Ascending aorta (tissue), 2 donors: ENCODE results near the gene BZW1. TPM values are rescaled to one million over a fixed set of nuclear protein-coding genes. Genes with fewer than 3 reads are reported as not detected.
"Not testable (repeated sequence)": the region's sequence is repeated elsewhere in the genome, so short reads cannot be mapped to it uniquely, and the experiment has no call there.

Experiments
- DNase-seq, 2 donors: peaks; one replicate each; pipeline ENCODE4 v3.0.0-alpha.2; 2019; ENCODE audit warnings: low spot score in 2 of 2
- H3K27ac ChIP-seq, 2 donors: fragments of 200-600 bp; sonication (generic); one replicate each; pipeline ENCODE4 v1.5.1; 2016 to 2017; ENCODE audit warnings: mild to moderate bottlenecking in 1 of 2
- H3K27me3 ChIP-seq: fragments of 200-600 bp; sonication (generic); one replicate; pipeline ENCODE4 v1.5.1; 2017
- H3K36me3 ChIP-seq, 2 donors: fragments of 200-600 bp; sonication (generic); one replicate each; pipeline ENCODE4 v1.5.1; 2016
- H3K4me1 ChIP-seq, 2 donors: fragments of 200-600 bp; sonication (generic); one replicate each; pipeline ENCODE4 v1.5.1; 2016 to 2017; ENCODE audit warnings: mild to moderate bottlenecking in 1 of 2
- H3K4me3 ChIP-seq, 2 donors: fragments of 200-600 bp; sonication (generic); one replicate each; pipeline ENCODE4 v1.5.1; 2016 to 2017; ENCODE audit warnings: mild to moderate bottlenecking in 1 of 2
- H3K9me3 ChIP-seq, 2 donors: fragments of 200-600 bp; sonication (generic); one replicate each; pipeline ENCODE4 v1.5.1; 2016
- CTCF ChIP-seq, 3 experiments: fragments of 200-600 bp in 2 of 3; fragments of 450-650 bp in 1 of 3; sonication (generic) in 2 of 3; IDR thresholded peaks; one replicate each; pipeline ENCODE4 v1.5.1; 2016 to 2019; ENCODE audit warnings: antibody characterized with exemption in 3 of 3, mild to moderate bottlenecking in 1 of 3, moderate library complexity in 1 of 3
- intact Hi-C: fragments of 100-400 bp; cut with DNase I; formaldehyde crosslinking; loops from one replicate; pipeline ENCODE4 v1.15.1; 2023
- total RNA-seq: library from RNA; depleted of rRNA; stranded (reverse); fragments of >200 nt; gene quantifications from one replicate; pipeline ENCODE4 v1.1.0, GENCODE V29; 2016

Gene BZW1
- total RNA-seq, 1 donor from 2014 or later: 85.4 TPM

GRCh38 chr2:200812122-200813022 lies 662 bp downstream of the BZW1 start:
- peak overlapping the region; percentile 81 to 97 for H3K4me3 ChIP-seq
- H3K27me3 ChIP-seq: no peaks in the 10 kb centered on the region
- peak overlapping the region; percentile 98 for H3K27ac ChIP-seq
- H3K4me1 ChIP-seq: peaks cover 6 to 37% of the 10 kb centered on the region in 2 donors
- H3K36me3 ChIP-seq: peaks cover 34 to 39% of the 10 kb centered on the region in 2 donors
- intact Hi-C loops: loop anchor here (1.0 to 10.0 kb wide), 2 partner anchors 99 to 228 kb away; partner anchors contain the start of gene AOX1
- peak; percentile 67 to 81 (median 76) for TF ChIP-seq CTCF (IDR thresholded peaks at IDR 0.05)
- no peaks in the 10 kb centered on the region for H3K9me3 ChIP-seq
- peak; percentile 30 to 89 for DNase-seq

GRCh38 chr2:200814276-200814815 lies 2.6 kb downstream of the BZW1 start:
- DNase-seq: no peak
- Histone ChIP-seq H3K4me1 (peaks cover 6 to 37% of the 10 kb centered on the region in 2 donors), H3K27ac (no peak overlapping the region), H3K4me3 (peak overlapping the region; percentile 1 to 97), H3K9me3 (no peaks in the 10 kb centered on the region), H3K27me3 (no peaks in the 10 kb centered on the region), H3K36me3 (peaks cover 53 to 59% of the 10 kb centered on the region in 2 donors)
- TF ChIP-seq CTCF (IDR thresholded peaks at IDR 0.05): no peak
- intact Hi-C loops: loop anchor here (10.0 kb wide), 1 partner anchor 230 kb away; the partner anchor contains the start of gene AOX1

- H3K9me3 ChIP-seq: no peaks in the 10 kb centered on the region
- intact Hi-C loops: loop anchor here (10.0 kb wide), 1 partner anchor 230 kb away; the partner anchor contains the start of gene AOX1
- DNase-seq: no peak
- H3K36me3 ChIP-seq: peaks cover 59 to 65% of the 10 kb centered on the region in 2 donors
- H3K27me3 ChIP-seq: no peaks in the 10 kb centered on the region
- no peak overlapping the region for H3K27ac ChIP-seq
- peaks cover 6 to 32% of the 10 kb centered on the region in 2 donors for H3K4me1 ChIP-seq
- H3K4me3 ChIP-seq: no peak overlapping the region
- TF ChIP-seq CTCF (IDR thresholded peaks at IDR 0.05): no peak
Measured at GRCh38 chr2:200814917-200815316, 3.2 kb downstream of the BZW1 start.

- H3K27ac ChIP-seq, H3K9me3 ChIP-seq: not testable (repeated sequence)
Measured at GRCh38 chr2:200818732-200819131, 7.0 kb downstream of the BZW1 start.

GRCh38 chr2:200820573-200821234 lies 9.0 kb downstream of the BZW1 start:
- Histone ChIP-seq H3K27ac (no peak overlapping the region), H3K4me1 (peaks cover 0 to 1% of the 10 kb centered on the region in 2 donors), H3K9me3 (no peaks in the 10 kb centered on the region), H3K27me3 (no peaks in the 10 kb centered on the region), H3K4me3 (no peak overlapping the region), H3K36me3 (peaks cover 68 to 74% of the 10 kb centered on the region in 2 donors)
- no peak for TF ChIP-seq CTCF (IDR thresholded peaks at IDR 0.05)
- DNase-seq: no peak
- intact Hi-C loops: no loop called here

More at GRCh38 chr2:200818732-200819131, 7.0 kb downstream of the BZW1 start:
- peaks cover 3 to 17% of the 10 kb centered on the region in 2 donors for H3K4me1 ChIP-seq
- intact Hi-C loops: loop anchor here (10.0 kb wide), 1 partner anchor 234 kb away; the partner anchor contains the start of gene AOX1
- not testable (repeated sequence) for H3K27me3 ChIP-seq, H3K4me3 ChIP-seq, DNase-seq
- H3K36me3 ChIP-seq: peaks cover 79 to 81% of the 10 kb centered on the region in 2 donors
